Right forelimb (tissue), 1 donor: ENCODE measurements around the gene MAPK8IP2.
A peak's percentile ranks its signal among the peaks of the same experiment; 100 is the strongest.

Experiments
- DNase-seq: peaks from one replicate; pipeline ENCODE4 v3.0.0-alpha.2; 2018

Gene MAPK8IP2

GRCh38 chr22:50600538-50600937 lies at the start of gene MAPK8IP2:
Gene MAPK8IP2, plus strand, starts transcription at chr22:50600793. Its CDS starts 26 bp downstream, at chr22:50600819.
- DNase-seq, result no peak

GRCh38 chr22:50551160-50551752 lies 49.3 kb upstream of the MAPK8IP2 start:
- DNase-seq, result no peak

GRCh38 chr22:50553310-50553709 lies 47.3 kb upstream of the MAPK8IP2 start:
- no peak for DNase-seq

GRCh38 chr22:50556703-50557102 lies 43.9 kb upstream of the MAPK8IP2 start:
- no peak for DNase-seq

- no peak for DNase-seq
Measured at GRCh38 chr22:50560034-50560433, 40.6 kb upstream of the MAPK8IP2 start.

- no peak for DNase-seq
Measured at GRCh38 chr22:50561401-50562358, 38.9 kb upstream of the MAPK8IP2 start.

GRCh38 chr22:50562523-50563412 lies 37.8 kb upstream of the MAPK8IP2 start, which contains the start of gene SYCE3:
Gene SYCE3, minus strand, starts transcription at chr22:50562919. Its CDS starts 6,514 bp downstream, at chr22:50556405.
- DNase-seq, result peak; percentile 95

GRCh38 chr22:50563413-50564160 lies 37.0 kb upstream of the MAPK8IP2 start:
- no peak for DNase-seq

- DNase-seq, result no peak
Measured at GRCh38 chr22:50564289-50564688, 36.3 kb upstream of the MAPK8IP2 start.

- DNase-seq, result no peak
Measured at GRCh38 chr22:50567721-50568252, 32.8 kb upstream of the MAPK8IP2 start.

GRCh38 chr22:50568626-50569025 lies 32.0 kb upstream of the MAPK8IP2 start:
- DNase-seq, result no peak

- DNase-seq, result no peak
Measured at GRCh38 chr22:50569041-50569459, 31.5 kb upstream of the MAPK8IP2 start.

- DNase-seq, result no peak
Measured at GRCh38 chr22:50569896-50570535, 30.6 kb upstream of the MAPK8IP2 start.

- no peak for DNase-seq
Measured at GRCh38 chr22:50570861-50571260, 29.7 kb upstream of the MAPK8IP2 start.

GRCh38 chr22:50571264-50572175 lies 29.1 kb upstream of the MAPK8IP2 start:
- no peak for DNase-seq

- DNase-seq, result no peak
Measured at GRCh38 chr22:50572965-50573364, 27.6 kb upstream of the MAPK8IP2 start.

GRCh38 chr22:50573491-50574382 lies 26.9 kb upstream of the MAPK8IP2 start:
- DNase-seq, result no peak

GRCh38 chr22:50574383-50574755 lies 26.2 kb upstream of the MAPK8IP2 start:
- DNase-seq, result no peak

GRCh38 chr22:50575426-50575941 lies 25.1 kb upstream of the MAPK8IP2 start:
- no peak for DNase-seq
